Measurements from ENCODE around the gene RAD51B.
"Not testable (repeated sequence)": the region's sequence is repeated elsewhere in the genome, so short reads cannot be mapped to it uniquely, and the experiment has no call there.

The RAD51B gene

DNA sequence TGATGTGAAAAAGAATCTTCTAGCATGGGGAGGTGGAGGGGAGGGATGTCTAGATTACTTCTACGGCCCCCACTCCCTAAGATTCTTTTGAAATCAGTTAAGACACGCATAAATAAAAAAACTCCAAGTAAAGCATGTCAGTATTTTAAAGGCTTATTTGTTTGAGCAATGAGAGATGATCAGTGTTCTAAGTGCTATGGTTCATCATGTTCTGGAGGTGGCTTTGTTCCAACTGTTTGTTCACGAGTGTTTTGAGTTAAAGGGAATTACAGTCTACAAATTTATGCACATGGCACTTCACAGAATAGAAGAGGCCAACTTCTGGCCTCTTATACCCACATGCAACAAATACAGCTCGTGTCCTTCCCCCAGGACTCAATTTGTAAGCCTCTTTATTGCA lies 394.9 kb downstream of the RAD51B start:
- no peak for FAIRE-seq
- no peak for DNase-seq (ENCODE audit: extremely low spot score, insufficient read length, low read depth)

GRCh38 chr14:68215629-68216028 lies 396.1 kb downstream of the RAD51B start:
- FAIRE-seq: peak; percentile 83

DNA sequence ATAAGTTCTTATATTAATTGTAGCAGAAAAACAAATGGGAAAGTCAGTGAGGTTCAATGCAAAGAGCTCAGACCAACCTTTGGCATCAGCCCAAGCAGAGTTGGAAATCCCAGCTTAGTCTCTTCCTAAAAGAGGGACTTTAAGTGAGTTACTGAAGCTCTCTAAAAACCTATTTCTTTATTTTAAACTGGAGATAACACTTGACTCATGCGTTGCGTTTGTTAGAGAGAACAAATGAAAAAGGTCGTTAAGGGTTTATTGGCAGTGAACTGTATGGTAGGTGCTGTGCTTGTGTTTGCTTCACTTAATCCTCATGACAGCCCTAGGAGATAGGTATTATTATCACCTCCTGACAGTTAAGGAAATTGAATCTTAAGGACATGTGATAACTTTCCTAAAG lies 396.5 kb downstream of the RAD51B start:
- FAIRE-seq: no peak

More at GRCh38 chr14:68215629-68216028, 396.1 kb downstream of the RAD51B start:
- no peak for DNase-seq (ENCODE audit: extremely low spot score, insufficient read length, low read depth)

DNA sequence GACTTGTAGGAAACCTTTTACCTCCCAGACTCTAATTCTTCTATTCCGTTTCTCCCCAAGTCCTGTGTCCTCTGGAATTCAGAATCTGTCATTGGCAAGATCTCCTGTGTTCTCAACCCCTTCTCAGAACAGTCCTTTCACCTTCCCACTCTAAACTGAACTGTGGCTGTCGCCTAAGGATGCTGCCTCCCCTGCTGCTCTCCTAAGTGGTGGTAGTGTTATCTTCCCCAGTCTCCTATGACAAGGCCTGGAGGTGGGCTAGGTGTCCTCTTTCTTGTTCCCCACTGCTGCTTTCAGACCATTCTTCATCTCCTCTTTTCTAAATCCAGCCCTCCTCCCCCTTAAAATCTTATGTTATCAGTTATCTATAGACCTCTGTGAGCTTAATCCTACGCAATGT lies 397.4 kb downstream of the RAD51B start:
- FAIRE-seq (no peak), DNase-seq (ENCODE audit: extremely low spot score, insufficient read length, low read depth) (no peak)

More for the DNA sequence above, 396.5 kb downstream of the RAD51B start:
- DNase-seq (ENCODE audit: extremely low spot score, insufficient read length, low read depth): no peak

DNA sequence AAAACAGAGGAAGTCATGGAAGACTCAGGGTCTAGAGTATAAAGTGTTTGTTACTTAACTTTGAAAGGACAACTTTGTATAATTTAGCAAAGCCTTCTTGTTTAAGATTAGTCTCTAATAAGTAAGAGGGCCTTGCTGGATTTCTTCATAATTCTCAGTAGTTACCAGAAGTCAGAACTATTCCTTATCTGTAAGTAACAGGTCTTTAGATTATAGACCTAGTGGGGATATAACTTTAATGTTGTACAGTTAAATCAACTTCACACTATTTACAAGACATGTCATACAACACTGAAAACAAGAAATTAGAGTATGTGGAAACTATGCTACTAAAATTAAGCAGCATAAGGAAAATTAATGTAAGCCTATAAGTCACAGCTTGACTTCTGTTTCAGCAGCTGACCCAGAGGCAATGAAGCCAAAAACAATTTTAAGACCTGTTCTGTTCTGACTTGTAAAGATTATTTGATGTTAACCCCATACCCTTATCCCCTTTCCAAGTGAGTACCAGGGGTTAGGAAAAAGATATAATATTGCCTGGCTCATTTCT lies 398.3 kb downstream of the RAD51B start:
- FAIRE-seq: no peak

GRCh38 chr14:68219407-68219806 lies 399.8 kb downstream of the RAD51B start:
- FAIRE-seq: no peak
- no peak for DNase-seq (ENCODE audit: extremely low spot score, insufficient read length, low read depth)

More for the DNA sequence above, 398.3 kb downstream of the RAD51B start:
- no peak for DNase-seq (ENCODE audit: extremely low spot score, insufficient read length, low read depth)

- not testable (repeated sequence) for FAIRE-seq; DNase-seq (ENCODE audit: extremely low spot score, insufficient read length, low read depth)
Observed at GRCh38 chr14:68221046-68221445, 401.5 kb downstream of the RAD51B start.

DNA sequence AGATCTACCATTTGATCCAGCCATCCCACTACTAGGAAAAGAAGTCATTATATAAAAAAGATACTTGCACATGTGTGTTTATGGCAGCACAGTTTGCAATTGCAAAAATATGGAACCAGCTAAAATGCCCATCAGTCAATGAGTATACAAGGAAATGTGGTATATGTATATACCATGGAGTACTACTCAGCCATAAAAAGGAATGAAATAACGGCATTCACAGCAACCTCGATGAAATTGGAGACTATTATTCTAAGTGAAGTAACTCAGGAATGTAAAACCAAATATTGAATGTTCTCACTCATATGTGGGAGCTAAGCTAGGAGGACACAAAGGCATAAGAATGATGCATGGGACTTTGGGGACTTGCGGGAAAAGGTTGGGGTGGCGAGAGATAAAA lies 402.6 kb downstream of the RAD51B start:
- no peak for FAIRE-seq

DNA sequence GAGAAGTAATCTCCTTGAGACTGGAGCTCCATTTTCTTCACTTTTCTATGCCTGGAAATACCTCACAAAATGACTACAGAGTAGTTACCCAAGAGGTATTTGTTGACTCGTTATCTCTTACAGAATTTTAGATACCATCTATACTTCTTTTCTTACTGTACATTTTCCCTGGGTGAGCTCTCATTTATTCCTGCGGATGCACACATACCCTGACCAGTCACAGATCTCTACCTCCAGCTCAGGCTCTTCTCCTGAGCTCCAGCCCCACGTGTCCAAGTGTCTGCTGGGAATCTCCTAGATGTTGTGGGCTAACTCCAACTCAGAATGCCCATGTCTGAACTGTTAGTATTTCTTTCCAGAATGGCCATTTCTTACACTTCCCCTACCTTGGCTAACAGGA lies 403.1 kb downstream of the RAD51B start:
- no peak for FAIRE-seq
- DNase-seq (ENCODE audit: extremely low spot score, insufficient read length, low read depth): no peak

More for the DNA sequence above, 402.6 kb downstream of the RAD51B start:
- no peak for DNase-seq (ENCODE audit: extremely low spot score, insufficient read length, low read depth)

DNA sequence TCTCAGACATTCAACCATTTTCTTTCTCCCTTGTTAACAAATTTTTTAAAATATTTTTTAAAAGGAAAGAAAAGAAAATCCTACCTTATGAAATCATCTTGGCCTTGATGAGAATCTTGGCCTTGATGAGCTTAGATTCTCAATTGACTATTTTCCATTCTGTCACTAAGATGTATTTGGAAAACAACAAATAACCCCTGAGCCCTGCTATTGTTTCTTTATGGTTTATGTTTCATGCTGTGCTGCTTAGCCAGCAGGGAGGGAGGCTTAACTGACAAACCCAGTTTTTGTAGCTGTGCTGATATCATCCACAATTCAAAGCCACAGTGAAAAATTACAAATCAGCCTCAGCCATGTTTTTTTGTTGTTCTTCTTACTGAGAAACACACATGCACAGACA lies 404.1 kb downstream of the RAD51B start:
- no peak for DNase-seq (ENCODE audit: extremely low spot score, insufficient read length, low read depth)
- no peak for FAIRE-seq

DNA sequence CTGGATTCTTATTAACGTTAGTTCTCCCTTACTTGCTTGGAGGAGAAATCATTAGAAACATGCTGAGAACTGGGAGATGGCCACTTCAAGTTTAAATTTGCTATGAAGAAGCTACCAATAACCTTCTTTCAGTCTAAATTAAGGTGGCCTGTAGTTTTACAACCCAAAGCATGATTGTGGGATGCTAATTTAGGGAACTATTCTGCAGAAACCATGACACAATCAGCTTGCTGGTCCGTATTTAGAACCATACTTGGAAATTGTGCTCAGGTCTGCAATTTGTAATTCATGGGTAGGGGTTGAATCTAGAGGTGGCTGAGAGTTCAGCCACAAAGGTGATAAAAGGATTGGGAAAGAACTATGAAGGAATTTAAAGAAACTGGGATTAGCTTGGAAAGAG lies 405.7 kb downstream of the RAD51B start:
- no peak for DNase-seq (ENCODE audit: extremely low spot score, insufficient read length, low read depth)
- FAIRE-seq: no peak

DNA sequence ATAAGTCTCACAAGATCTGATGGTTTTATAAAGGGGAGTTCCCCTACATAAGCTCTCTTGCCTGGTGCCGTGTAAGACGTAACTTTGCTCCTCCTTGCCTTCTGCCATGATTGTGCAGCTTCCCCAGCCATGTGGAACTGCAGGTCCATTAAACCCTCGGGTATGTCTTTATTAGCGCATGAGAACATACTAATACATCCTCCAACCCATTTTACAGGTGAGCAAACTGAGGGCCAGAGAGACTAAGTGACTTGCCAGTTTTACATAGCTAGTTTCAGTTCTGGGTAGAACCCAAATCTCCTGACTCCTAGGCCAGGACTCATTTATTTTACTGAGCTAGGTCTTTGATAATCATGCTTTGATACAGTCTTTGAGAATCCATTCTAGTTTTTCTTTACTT lies 406.9 kb downstream of the RAD51B start:
- no peak for DNase-seq (ENCODE audit: extremely low spot score, insufficient read length, low read depth)
- FAIRE-seq: no peak

DNA sequence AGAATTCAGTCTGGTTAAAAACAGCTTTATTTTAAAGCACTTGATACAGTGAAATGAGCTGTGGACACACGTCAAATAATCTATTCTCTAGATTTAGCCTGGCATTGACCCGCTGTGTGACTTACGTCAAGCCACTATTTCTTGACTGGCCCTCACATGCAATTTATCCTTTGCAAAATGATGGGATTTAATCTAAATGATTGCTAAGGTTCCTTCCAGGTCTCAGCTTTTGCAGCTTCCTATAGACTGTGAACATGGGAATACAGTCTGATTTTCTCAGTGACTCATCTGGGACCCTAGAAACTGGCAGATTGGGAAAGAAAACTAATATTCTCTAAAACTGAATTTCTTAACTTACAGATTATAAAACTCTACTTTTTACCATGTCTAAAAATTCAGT lies 409.1 kb downstream of the RAD51B start:
- FAIRE-seq (no peak), DNase-seq (ENCODE audit: extremely low spot score, insufficient read length, low read depth) (no peak)

DNA sequence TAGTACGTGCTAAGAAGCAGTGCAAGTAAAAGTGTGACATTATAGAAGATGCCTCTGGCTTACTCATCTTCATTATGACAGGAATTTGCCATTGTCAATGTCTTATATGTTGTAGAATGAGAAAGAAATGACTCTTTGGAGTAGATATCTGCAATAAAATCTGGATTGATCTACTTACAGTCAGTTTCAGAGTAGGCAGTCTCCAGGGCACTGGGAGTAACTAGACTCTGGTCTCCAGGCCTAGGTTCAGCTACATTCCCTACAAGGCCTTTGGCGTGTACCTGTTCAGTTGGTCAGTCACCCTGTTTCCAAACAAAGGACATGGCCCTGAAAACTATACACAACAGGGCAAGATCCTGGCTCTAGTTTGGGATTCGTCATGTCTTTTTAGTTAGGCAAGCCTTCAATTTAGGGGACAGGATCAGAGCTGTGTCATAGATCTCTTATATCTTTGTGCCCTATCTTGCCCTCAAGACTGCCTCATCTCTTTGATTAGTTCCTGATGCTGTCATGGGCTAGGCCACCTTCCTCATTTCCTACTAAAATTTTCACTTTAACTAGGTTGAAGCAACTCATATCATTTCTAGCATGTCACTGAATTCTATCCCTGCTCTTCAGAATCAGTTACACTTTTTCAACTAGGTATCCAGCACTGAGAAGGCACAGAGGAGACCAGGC lies 410.0 kb downstream of the RAD51B start:
- FAIRE-seq: no peak
- no peak for DNase-seq (ENCODE audit: extremely low spot score, insufficient read length, low read depth)

DNA sequence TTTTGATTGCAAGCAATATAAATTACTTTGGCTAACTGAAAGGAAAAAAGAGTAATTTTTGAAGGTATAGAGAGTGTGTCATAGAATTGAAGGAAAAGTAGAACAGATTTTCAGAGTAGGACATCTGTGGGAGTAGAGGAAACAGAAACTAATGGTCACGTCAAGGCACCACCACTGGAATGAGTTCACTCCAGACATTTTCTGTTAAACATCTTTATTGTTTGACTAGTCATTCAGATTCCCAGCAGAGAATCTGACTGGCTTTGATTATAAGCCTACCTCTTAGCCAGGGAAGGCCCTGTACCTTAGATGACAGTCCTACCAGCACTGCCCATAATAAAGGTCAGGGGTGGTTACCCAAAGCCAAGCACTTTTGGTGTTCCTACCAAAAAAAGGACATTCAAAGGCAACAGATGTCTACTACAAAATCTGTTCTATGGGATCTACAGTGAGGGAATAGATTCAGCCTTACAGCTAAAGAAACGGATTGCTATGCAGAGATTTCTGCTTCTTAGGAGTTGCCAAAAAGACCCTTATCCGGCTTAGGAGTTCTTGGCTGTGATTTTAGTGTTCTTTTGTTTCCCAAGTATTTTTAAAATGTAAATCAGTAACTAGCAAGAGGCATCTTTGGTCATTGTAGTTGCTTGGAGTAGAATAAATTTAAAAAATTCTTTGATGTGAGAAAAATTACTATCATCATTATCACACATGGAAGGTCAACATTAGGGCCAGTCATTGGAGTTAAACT lies 410.8 kb downstream of the RAD51B start:
- FAIRE-seq (peak; percentile 36), DNase-seq (ENCODE audit: extremely low spot score, insufficient read length, low read depth) (no peak)

- FAIRE-seq: no peak
- no peak for DNase-seq (ENCODE audit: extremely low spot score, insufficient read length, low read depth)
Observed at GRCh38 chr14:68230950-68231717, 411.6 kb downstream of the RAD51B start.

- no peak for DNase-seq (ENCODE audit: extremely low spot score, insufficient read length, low read depth)
- FAIRE-seq: no peak
Observed at GRCh38 chr14:68231898-68232297, 412.3 kb downstream of the RAD51B start.

GRCh38 chr14:68232300-68233055 lies 412.9 kb downstream of the RAD51B start:
- DNase-seq (ENCODE audit: extremely low spot score, insufficient read length, low read depth) (peak; percentile 12), FAIRE-seq (peak; percentile 95)

- FAIRE-seq (peak; percentile 67), DNase-seq (ENCODE audit: extremely low spot score, insufficient read length, low read depth) (no peak)
Observed at GRCh38 chr14:68233101-68233784, 413.7 kb downstream of the RAD51B start.

All from GM18507 (cell line).